ENCODE results near the gene MLXIP.

The MLXIP gene

DNA sequence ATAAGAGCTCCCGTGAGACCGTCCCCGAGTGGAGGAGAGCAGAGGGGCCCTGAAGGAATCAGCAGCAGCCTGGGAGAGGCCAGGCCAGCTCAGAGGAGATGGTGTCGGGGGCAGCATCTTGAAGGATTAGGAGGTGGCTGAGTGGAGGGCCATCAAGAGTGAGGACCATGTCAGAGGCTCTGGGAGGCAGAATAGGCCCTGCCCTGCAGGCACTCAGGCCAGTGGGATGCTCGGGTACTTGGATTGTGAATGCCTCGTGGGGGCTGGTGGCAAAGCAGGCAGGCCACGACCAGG, 47.7 kb downstream of the MLXIP start:
- DNase-seq (ENCODE audit: low read depth), result no peak

DNA sequence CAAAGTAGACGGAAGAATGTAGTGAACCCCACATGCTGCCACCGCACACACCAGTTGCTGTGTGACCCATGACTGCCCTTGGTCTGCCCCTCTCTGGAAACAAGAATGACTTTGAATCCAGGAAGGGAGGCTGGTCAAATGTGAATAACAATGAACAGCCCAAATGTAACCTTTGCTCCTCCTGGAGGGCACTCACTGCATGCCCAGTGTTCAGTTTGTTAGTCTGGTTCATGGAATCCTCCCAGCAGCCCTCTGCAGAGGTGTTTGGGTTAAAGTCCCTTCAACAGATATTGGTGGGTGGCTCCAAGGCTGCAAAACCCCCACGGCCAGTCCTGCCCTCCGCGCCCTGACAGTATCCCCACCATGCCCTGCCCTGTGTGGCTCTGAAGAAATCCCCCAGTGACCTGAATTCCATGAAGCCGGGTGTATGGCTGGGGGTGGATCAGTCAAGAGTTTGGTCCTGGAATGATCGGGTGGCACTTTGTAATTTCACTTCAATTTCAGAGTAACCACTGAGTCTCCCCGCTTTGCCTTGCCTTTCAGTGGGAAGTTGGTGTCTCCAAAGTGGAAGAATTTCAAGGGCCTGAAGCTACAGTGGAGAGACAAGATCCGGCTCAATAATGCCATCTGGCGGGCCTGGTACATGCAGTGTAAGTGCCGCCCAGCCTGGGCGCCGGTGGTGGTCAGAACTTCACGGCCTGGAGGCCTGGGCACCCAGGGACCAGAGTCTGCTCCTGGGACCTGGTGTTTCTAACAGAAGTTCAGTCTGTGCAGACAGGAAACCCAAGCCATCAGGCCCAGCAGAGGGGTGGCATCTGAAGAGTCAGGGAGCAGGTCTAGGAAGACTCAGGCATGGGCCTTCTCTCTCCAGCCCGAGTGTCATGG, 48.4 kb downstream of the MLXIP start:
- no peak for DNase-seq (ENCODE audit: low read depth)

DNA sequence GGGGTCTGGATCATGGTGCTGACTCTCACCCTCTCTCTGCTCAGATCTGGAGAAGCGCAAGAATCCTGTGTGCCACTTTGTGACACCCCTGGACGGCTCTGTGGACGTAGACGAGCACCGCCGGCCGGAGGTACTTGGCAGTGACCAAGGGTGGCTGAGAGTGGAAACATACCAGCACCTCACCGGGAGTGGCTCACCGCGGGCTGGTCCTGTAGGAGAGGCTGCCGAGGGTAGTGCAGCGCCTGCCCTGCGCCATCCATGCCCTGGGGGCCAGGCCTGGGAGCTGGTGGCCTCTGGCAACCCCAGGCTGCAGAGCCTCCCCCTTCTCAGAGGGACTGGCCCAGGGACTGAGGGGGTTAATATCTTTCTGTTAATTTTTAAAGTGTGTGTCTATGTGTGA, 49.3 kb downstream of the MLXIP start:
- no peak for DNase-seq (ENCODE audit: low read depth)

DNA sequence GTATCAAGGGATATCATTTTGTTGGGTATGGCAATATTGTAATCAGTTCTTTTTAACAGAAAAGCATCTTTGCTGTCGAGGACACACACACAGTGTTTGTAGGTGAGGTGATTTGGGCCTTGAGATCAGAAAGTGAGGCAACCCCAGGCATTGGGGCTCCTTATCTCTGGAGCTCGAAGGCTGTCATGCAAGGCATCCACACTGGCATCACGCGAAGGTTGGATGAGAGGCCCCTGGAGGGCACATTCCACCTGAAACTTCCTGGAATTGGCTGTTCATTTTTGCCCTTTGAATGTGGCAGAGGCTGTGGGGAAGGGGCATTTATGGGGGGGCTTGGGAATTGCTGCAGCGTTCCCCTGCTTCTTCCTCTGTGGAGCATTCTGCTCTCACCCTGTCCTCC, 49.9 kb downstream of the MLXIP start:
- DNase-seq (ENCODE audit: low read depth), result no peak

DNA sequence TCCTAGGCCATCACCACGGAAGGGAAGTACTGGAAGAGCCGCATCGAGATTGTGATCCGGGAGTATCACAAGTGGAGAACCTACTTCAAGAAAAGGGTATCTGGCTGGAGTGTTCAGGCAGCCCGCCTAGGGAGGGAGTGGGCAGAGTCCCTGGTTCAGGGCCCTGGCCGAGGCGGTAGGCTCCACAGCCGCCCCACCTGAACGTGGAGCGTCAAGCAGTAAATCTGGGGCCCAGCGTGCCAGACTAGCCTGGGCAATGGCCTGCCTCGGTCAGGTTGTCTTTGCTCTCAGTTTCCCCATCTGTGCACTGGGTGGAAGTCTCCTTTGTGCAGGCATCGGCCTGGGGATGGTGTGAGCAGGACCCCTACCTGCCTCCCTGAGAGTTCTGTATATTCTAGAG, 50.6 kb downstream of the MLXIP start:
- no peak for DNase-seq (ENCODE audit: low read depth)

DNA sequence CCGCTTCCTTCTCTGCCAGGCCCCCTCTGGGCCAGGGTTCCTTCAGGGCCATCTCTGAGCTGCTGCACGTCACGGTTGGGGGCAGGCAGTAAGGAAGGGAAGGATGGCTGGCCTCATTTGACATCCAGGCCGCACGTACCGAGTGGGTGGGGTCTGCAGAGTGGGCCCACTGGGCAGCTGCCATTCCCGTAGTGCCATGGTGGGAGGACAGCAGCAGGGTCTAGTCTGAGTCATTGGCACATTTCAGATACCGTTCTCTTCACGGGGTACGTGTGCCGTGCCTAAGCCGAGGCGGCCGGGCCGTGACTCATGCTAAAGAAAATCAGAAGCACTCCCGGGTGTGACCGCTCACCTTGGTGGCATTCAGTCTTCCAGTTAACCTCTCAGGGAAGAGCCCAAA, 51.6 kb downstream of the MLXIP start:
- no peak for DNase-seq (ENCODE audit: low read depth)

DNA sequence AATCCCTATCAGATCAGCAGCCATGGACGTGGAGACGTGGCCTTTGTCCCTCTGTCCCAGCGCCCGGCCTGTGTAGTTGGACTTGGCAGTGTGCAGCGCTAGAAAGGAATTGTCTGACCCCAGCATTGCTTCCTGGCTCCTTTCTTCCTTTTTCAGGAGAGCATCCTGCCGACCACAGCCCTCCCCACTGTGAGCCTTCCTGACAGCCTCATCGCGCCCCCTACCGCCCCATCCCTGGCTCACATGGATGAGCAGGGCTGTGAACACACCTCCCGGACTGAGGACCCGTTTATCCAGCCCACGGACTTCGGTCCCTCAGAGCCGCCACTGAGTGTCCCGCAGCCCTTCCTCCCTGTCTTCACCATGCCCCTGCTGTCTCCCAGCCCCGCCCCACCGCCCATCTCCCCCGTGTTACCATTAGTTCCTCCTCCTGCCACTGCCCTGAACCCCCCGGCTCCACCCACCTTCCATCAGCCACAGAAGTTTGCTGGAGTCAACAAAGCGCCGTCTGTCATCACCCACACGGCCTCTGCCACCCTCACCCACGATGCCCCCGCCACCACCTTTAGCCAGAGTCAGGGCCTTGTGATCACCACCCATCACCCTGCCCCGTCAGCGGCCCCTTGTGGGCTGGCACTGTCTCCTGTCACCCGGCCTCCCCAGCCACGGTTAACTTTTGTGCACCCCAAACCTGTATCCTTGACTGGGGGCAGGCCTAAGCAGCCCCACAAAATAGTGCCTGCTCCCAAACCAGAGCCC, 54.8 kb downstream of the MLXIP start:
- DNase-seq (ENCODE audit: low read depth), result no peak

DNA sequence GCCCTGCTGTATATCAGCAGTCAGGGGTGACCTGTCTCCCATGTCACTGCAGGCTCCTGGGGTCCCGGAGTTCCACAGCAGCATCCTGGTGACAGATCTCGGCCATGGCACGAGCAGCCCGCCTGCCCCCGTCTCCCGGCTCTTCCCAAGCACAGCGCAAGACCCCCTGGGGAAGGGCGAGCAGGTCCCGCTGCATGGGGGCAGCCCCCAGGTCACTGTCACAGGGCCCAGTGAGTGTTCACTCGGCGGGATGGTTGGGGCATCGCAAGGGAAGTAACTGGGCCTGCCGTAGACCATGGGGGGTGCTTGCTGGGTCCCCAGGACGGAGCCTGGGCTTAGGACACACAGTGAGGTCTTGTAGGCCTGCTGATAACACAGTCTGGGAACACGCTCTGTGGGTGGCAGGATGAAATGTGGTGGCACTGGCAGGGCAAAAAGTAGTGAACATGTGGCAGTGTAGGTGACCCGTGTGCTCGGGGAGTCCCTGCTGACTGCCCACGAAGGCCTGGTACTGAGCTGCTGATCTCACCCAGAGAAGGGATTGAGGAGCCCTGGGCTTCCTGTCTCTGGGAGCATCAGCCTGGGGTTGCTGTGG, 57.0 kb downstream of the MLXIP start:
- DNase-seq (ENCODE audit: low read depth), result no peak

DNA sequence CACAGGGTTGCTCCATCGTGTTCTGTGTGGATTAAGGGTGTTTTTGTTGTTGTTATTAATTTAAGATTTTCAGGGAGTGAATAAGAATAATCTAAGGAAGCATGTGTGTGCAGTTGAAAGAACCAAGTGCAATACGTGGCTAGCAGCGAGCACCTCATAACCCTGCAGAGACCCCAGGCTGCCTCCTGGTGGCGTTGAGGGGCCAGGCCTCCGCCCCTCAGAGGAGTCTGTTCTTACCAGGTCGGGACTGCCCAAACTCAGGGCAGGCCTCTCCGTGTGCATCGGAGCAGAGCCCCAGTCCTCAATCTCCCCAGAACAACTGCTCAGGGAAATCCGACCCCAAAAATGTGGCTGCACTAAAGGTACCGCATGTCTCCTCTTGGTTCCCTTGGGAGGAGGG, 58.7 kb downstream of the MLXIP start:
- no peak for DNase-seq (ENCODE audit: low read depth)

DNA sequence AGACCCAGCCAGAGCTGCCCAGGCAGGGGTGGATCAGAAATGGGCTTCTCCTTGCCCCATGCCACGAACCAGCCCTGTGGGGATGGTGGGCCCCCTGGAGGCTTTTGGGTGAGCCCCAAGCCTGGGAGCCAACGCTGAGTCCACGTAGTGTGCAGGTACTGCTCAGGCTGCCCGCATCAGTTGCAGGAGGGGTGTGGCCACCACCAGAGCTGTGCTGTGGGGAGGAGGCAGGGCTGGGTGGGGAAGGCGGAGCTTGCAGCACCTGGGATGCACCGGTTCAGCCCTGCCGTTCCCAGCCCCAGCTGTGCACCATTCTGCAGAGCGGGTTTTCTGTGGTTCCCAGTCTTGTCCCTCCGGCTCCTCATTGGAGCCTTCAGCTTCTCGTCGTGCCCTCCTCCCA, 59.1 kb downstream of the MLXIP start:
- DNase-seq (ENCODE audit: low read depth), result no peak

DNA sequence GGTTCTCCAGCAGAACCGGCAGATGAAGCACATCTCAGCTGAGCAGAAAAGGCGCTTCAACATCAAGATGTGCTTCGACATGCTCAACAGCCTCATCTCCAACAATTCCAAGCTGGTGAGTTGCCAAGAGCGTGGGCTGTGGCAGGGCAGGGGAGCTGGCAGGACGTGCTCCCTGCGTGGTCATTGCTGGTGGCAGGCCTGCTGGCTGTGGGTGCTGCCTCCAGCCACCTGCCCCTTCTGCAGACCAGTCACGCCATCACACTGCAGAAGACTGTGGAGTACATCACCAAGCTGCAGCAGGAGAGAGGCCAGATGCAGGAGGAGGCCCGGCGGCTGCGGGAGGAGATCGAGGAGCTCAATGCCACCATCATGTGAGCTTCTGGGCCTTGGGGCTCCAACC, 59.6 kb downstream of the MLXIP start:
- no peak for DNase-seq (ENCODE audit: low read depth)

DNA sequence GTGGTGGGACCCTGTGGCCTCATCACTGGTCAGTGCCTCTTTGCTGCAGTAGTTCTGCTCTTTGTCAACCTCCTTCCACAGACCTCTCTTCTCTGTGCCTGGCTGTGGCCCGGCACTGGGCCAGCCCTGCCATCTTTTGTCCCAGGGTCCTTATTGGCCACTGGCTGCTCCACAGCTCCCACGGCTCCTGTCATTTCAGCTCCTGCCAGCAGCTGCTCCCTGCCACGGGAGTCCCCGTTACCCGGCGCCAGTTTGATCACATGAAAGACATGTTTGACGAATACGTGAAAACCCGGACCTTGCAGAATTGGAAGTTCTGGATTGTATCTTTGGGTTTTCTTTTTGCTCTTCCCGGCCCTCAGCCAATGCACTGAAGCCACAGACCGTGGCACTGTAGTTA, 60.1 kb downstream of the MLXIP start:
- DNase-seq (ENCODE audit: low read depth), result no peak

DNA sequence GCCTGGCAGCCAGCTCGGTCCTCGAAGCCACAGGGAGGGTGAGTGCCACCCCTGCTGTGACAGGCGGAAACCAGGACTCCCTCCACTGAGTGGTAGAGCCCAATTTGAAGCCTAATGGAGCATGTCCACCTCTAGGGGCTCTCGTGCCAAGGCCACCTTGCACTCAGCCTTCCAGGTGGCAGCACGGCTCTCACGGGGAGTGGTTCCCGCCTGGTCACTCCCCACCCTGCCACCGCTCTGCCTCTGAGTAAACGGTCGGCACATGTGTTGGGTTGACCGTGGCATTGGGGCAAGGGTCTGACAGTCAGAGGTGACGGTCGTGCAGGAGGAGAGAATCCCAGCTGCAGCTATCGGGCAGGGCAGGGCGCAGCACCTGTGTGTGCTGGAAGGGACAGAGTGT, 60.7 kb downstream of the MLXIP start:
- no peak for DNase-seq (ENCODE audit: low read depth)

DNA sequence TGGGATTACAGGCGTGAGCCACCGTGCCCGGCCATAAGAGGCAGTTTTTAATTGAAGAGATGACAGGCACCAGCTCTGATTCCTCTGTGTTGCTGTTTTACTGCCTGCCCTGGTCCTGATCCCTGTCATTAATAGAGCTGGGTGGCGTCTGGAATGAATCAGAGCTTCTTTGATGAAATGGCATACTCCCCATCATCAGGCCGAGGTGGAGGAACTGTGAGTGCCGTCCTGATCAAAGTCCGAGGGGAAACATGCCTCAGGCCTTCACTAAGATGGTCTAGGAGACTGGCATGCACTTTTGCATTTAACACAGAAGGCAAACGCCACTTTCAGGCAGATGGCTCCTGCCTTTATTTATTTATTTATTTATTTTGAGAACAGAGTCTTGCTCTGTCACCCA, 61.4 kb downstream of the MLXIP start:
- no peak for DNase-seq (ENCODE audit: low read depth)

DNA sequence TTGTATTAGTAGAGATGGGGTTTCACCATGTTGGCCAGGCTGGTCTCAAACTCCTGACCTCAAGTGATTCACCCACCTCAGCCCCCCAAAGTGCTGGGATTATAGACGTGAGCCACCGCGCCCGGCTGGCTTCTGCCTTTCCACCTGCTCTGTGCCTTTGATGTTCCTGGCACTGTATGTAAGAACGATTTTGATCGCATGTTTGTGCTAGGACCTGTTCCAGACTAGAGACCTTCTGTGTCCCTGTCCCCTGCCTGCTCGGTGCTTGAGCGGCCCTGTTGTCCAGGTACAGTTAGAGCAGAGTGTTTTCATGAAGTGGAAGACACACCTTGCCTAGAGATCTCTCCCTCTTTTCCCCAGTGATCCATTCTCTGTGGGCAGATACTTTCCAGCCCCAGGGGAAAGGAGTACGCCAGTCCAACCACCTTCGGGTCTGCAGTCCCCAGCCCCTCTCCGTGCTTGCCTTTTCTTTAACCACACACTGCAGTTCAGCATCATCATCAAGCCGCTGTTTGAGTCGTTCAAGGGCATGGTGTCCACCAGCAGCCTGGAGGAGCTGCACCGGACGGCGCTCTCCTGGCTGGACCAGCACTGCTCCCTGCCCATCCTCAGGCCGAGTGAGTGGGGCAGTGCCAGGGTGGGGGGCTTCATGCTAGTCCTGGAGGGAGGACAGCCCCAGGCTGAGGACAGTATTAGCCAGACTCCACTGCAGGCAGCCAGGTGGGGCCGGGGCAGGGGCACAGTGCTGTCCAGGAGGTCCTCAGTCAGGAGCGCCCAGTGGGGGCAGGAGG, 62.1 kb downstream of the MLXIP start:
- no peak for DNase-seq (ENCODE audit: low read depth)

DNA sequence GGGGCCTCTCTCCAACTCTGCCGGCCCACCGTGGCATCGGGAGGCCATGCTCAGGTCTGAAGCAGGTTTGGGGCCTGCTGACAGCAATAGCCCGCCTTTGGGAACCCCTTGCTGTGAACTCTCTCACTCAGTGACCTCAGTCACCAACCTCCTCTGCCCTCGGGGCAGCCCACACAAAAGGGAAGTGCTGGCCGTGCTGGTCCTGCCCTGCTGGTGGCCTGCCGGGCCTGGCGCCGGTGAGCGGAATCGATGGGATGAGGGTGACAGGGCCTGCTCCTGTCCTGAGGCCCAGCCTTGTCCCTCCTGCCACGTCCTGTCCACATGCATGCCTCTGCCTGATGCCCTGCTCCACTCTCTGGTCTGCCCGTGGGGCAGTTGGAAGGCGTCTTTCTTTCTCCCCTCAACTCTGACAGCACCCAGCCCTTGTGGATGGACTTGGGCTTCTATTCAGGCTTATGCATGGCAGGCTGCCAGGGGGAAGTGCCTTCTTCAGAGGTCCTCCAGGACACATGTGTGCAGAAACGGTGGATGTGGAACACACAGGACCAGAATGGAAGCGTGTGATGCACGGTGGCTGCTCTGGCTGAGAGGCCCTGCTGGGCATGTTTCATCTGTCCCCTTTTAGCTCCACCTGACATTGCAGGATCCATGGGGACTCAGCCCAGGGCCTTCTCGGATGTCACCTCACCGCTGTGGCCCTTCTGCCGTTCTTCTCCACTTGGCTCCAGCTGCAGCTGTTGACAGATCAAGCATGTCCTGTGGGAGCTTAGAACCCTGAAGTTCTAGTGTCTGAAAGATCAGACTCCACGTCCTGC, 63.6 kb downstream of the MLXIP start:
- DNase-seq (ENCODE audit: low read depth), result no peak

DNA sequence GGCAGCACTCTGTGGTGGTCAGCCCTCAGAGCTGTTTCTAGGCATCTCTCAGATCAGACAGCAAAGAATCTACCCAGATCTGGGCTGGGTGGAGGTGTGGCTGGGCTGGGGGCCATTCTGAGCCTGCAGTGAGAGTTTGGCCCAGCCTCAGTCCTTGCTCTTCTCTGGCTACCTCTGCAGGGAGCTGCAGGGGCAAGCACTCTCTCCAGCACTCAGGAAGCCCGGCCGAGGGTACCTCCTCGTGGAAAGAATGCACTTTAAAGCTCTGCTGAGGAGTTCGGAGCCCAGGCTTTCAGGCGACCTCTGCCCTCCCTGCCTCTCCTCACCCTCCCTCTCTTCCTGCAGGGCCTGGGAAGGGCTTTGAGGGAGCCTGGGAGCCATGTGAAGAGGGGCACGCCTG, 64.3 kb downstream of the MLXIP start:
- no peak for DNase-seq (ENCODE audit: low read depth)

DNA sequence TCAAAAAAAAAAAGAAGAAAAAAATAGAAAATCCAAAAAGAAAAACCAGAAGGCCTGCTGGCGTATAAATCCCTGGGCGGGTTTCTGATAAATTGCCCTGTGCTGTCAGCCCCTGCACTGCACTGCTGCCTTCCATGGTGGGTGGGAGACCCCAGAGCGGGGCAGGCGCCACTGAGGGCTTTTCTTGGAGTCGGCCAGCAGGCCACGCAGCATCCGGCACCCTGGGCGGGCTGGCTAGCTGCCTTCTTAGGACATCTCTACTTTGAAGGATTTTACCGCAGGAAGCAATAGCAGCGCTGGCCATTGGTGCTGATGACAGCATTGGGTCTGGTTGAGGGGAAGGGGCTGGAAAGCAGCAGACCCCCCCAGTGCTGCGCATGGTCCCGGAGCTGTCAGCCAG, 66.3 kb downstream of the MLXIP start:
- DNase-seq (ENCODE audit: low read depth), result no peak

DNA sequence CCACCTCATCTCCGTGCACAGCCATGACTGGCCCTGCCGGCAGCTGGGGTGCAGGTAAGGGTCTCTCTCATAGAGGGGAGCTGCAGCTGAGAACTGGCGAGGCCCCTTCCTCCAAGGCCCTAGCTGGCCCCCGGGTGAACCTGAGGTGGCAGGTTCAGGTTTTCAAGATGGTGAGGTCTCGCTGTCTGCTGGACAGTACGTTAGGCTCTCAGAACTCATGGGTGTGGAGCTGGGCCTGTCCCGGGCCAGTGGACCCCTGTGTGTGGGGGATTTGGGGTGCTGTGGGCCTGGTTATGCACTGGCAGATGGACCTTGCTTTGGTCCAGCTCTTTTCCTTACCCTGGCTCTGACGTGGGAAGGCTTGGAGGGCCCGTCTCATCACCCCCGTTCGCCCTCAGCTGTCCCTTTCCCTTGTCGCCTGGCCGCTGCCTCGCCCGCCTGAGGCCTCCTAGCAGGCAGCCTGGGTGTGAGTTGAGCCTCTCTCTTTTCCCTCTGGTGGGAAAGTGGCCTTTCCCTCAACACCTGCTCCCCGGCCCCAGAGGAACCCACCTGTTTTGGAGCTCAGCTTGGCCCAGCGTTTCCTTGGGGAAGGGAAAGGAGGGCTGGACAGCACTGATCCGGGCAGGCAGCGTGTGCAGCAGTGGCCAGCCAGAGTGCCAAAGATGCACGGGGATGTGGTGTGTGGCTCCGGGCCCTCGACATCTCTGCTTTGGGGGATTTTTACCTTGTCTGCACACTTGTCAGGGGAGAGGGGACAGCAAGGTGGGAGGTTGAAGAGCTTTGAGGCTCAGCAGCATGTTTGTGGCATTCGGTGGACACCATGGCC, 67.2 kb downstream of the MLXIP start:
- no peak for DNase-seq (ENCODE audit: low read depth)

DNA sequence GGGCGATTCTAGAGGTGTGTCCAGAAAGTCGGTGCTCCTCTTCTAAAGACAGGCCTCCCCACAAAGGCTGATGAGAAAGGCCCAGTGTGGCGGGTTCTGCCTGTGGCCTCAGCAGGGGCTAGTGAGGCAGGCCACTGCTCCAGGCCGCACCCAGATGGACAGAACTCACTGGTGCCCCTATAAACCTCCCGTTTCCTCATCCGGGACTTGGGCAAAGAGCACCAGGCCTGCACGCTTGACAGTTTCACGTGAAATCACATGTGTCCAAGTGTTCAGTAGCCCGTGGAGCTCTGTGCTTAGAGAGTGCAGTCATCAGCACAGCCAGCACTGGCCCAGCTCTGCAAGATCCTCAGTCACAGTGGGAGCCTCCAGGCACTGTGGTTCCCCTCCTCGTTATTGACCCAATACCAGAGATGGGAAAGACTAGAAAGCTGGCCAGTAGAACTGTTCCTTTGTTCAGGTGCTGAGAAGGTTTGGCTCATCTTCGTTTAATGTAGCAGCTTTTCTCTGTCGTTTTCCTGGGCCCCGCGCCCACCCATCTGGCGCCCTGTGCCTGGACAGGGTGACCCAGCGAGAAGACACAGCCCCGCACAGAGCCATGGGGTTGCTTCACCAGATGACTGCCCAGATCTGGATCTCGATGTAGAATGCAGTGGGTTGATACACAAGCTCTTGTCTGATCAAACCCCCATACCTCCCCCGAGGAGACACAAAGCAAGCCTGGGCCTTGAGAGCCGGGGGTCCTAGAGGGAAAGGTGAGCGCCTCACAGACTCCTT, 69.1 kb downstream of the MLXIP start:
- no peak for DNase-seq (ENCODE audit: low read depth)
